Fibroblast of the conjunctiva (primary cell): Measurements from ENCODE around the gene TSEN15.
"Not testable (repeated sequence)": the region's sequence is repeated elsewhere in the genome, so short reads cannot be mapped to it uniquely, and the experiment has no call there.

ENCODE experiments used
- DNase-seq: peaks from one replicate; pipeline ENCODE4 v3.0.0-alpha.2; 2010; ENCODE audit warnings: low read depth

TSEN15 gene

DNA sequence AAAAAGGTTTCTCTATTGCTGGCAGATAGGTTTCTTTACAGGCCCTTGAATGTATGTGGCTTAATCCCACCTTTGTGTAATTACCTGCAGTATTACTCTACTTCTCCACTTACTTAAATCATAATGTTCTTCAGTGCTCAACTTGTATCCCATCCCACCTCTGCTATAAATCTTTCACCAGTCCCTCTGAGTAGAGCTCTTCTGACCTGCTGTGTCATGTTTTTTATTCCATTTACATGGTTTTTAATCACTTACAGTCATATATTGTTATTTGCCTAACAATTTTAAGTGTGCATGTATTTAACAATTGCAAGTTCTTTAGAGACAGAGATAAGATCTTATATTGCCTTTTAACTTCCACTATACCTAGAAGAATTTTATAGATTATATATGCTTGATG lies 2.4 kb downstream of the TSEN15 start:
- DNase-seq = no peak

DNA sequence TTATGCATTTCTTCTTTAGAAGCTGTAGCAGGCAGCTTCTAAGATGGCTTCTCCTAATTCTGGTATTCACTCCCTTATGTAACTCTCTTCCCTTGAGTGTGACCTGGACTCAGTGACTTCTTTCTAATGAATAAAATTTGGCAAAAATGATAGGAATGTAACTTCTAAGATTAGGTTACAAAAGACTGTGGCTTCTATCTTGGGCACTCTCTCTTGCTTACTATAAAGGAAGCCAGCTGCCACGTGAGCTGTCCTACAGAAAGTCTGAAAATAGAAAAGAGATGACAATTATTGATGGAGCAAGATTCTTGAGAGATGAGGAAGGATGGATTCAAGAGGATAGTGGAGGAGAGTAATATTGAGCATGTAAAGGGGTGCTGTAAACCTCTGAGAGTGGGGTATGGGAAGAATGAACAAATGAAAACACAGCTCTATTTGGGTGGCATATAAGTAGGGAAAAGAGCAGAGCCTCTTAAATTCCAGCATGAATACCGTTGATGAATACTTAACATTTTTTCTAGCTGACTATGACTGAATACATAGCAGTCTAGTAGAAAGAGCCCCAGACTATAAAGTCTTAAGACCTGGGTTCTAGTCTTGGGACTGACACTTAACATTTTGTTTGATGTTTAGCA lies 5.5 kb downstream of the TSEN15 start:
- DNase-seq = peak; percentile 34

DNA sequence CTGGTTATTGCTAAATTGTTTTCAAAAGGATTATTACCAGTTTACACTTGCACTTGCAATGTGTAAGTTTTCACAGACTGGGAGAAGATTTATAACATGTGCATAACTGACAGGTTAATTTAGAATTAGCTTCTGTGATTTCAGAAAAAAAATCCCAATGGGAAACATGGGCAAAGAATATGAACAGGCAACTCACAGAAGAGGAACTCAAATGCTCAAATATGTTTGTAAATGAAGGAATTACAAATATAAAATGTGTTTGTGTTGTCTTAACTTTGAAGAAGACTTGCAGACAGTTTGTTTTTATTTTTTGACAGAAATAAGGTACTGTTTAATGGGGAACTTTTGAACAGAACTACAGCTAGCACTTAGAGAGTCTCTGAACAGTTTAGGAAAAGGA lies 8.4 kb downstream of the TSEN15 start:
- DNase-seq = no peak

DNA sequence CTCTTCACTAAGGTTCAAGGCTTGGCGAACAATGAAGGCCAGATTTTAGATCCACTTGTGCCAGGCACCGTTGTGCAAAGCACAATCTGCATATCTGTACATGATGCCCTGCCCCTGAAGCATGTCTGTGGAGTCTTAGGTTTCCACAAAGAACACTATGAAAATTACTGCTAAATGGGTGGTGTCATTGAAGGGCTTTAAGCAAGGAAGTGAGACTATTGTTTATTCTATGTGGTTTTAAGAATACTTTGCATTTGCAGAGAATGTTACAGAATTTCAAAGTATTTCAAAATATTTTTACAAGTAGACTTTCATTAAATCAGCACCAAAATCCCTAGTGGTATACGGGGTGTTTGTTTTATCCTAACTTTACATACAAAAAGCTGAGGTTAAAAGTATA lies 8.8 kb downstream of the TSEN15 start:
- DNase-seq = no peak

DNA sequence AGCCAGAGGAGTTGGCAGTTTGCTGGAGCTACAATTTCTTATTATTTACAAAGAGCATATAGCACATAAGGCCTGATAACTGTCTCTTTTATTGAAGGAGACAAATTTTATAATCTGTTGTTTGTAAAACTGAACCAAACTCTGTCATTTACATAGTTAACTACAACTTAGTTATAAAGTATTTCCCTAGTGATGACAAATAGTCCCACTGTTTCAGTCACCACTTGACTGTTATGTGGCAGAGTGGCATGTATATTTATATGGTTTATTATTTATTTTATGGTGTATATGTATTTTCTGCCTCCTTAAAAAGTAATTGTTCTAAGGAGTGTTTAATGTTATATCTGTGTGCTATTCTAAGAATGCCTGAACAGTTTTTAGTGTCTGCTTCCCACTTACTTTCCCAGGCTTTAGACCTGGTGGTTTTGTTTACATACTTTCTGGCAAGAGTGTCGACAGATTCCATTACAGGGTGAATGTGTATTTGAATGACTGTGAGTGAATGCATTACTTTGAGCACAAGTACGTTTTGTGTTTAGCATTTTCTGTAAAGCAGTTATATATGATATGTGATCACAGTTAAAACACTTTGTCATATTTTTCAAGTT lies 10.0 kb downstream of the TSEN15 start:
- no peak for DNase-seq

DNA sequence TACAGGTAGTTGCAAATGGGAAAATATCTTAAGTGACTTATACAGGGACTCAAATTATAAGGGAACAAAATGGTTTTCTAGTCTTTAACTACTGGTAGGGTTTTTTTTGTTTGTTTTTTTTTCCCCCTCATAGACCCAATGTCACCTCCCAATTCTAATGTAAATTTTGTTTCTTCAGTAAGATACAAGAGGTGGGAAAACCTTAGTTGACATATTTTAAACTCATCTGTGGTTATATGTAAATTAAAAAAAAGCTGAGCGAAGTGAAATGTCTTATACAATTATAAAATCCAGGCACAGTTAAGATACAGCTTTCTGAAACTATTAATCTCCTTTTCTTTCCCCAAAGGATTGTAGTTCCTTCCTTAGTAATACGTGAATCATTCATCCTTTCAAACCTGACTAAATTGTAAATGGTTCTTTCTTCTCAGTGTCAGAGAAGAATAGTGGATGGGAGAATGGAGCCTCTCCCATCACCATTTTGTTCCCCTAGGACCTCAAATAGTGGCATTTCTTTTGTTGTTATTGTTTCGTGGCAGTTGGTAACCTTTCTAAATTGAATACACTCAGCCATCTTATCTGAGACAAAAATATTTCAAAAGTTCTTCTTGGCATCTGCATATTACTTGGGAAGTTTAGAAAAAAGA lies 11.2 kb downstream of the TSEN15 start:
- no peak for DNase-seq

DNA sequence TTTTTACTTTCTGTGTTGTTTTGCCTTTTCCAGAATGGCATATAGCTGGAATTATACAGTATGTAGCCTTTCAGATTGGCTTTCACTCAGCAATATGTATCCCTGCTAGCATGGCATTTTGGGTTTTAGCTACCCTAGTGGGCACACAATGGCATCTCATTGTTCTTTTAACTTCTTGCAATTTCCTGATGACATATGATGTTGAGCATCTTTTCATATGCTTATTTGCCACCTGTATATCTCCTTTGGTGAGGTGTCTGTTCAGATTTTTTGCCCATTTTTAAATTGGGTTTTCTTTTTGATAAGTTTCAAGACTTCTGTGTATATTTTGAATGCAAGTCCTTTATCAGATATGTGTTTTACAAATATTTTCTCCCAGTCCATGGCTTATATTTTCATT lies 14.0 kb downstream of the TSEN15 start:
- no peak for DNase-seq

DNA sequence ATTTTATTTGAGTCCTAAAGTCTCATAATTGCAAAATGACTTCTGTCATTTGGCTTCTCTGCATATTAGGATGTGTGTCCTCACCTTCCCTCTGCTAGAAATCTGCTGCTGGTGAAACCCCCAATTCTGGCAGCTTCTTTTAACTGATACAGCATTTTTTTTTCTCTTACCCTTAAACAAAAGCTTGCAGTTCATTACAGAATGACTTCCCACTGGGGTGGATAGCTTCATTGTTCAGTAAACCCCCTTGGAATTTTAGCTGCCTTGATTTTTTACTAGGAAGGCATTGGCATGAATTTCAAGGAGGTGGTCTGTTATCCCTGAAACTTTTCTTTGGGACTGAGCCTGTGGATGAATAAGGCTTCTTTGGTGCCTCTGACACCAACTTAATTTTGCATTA lies 16.8 kb downstream of the TSEN15 start:
- DNase-seq = no peak

DNA sequence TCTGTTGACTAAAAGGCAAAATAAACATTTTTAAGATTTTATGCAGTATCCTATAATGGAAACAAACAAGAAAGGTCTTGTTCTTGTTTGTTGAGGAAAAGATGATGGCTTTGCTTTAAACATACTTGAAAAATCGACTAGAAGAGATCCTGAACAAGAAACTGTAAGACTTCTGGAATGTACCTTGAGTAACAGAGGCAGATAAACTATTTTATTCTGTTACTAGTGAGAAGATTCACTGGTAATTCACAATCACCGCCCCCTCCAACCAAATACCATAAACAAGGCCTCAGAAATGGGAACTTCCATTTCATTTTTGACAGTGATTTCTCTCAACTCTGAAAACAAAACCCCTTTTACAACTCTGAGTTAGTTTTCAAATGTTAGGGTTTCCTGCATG lies 18.1 kb downstream of the TSEN15 start:
- DNase-seq = no peak

DNA sequence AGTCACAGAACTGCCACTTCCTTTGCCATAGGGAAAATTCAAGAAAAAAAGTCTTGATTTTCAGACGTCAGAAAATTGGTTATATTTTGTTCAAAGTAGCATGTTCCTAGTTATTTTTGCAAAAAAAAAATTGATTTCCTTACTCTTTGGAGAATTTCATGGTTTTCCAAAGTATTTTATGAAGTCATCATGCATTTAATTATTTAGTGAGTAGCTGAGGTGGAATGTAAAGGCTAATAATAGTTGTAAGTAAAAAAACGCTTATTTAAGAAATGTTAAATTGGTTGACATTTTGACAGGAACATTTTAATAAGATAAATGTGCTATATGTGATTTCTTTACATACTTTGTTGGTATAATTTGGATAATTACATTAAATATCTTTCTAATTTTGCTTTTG lies 20.8 kb downstream of the TSEN15 start:
- DNase-seq = no peak

DNA sequence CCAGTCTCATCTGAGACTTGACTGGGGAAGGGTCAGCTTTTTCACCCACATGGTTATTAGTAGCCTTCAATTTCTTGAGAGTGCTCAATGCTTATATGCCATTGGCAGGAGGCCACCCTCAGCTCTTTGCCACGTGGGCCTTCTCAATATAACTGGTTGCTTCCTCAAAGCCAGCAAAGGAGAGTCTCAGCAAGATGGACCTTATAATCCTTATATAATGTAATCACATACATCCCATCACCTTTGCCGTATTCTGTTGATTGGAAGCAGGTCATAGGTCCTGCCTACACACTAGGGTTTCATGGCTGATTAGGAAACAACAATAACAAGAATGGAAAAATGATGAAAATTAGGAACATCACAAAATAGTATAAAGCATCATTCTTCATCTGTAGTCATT lies 22.9 kb downstream of the TSEN15 start:
- DNase-seq = no peak

DNA sequence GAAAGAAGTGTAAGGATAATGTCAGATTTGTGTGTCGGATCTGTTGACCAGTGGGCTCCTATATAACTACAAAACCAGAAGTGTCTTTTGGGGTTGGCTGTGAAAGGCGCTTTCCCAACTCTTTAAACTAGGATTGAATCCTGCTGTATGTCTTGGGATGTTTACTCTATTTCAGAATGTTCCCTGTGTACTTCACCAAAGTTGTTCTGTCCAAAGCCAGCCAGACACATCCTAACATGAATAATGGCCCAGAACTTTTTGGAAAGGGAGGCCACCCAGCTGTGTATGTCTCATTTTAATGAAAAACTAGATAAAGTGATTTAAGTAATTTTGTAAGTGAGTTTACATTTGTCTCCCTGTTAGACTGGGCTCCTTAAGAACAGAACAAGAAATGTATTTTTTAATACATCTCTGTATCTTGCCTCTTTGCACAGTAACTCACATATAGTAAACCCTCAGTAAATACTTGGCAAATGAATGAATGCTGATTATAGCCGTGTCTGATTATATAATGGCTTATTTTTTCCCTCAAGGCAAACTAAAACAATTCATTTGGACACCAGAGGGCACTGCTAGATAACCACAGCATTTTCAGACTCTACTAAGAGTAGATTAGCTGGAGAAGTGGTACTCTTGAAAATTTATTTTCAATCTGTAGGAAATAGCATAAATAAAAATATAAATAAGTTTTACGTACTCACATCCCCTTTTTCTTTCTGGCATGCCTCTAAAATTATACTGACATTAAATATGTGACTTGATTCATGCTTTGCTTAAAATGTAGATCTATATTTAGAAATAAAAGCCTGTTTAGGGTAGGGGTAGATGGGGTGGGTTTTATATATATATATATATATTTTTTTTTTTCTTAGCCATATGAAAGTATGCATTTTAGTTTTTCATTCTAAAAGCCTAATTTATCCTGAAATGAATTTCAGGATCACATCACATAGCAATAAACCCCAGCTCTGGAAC lies 23.8 kb downstream of the TSEN15 start:
- DNase-seq = peak; percentile 54

DNA sequence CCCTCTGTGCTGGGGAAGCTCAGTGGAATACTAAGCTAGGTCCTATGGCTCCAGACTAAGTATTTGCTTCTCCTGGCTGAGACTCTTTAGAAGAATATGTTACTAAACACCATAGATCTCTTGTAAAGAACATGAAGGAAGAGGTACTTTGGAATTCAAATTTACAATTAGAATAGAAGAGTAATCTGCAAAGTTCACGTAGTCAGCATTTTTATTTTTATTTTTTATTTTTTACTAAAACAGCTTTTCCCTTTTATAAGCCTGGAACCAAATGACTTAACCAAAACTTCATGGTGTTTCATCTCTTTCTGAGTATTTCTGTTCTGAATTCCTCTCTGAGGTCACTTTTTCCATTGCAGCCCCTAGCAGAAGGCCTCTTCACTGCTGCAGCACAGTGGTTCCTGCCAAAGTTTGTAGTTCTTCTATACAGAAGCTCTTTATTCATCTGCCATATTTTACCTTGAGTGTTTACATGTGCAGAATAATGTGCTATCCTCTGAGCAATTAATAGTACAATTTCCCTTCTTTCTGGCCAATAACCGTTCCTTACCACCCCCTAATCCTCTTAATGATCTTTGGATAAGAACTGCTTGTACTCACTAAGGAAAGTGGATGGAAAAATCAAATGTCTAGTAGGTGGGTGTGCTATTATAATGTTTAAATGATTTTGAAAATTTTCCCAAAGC lies 27.2 kb downstream of the TSEN15 start:
- no peak for DNase-seq

DNA sequence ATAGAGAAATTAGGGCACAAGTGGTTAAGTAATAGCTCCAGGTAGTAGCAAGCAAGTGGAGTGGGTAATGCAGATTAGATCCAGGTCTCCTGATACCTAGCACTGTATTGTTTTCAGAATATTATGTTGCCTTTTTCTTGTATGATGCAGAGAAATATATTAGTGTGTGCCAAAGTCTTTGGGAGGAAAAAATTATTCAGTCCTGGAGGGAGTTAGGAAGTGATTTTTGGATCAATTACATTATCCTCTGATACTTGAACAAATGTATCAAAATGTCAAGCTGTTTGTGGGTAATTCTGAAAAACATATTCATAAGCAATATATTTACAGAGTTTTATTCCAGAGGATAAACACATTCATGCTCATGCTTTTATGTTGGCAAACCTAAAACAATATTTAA lies 28.8 kb downstream of the TSEN15 start:
- no peak for DNase-seq

DNA sequence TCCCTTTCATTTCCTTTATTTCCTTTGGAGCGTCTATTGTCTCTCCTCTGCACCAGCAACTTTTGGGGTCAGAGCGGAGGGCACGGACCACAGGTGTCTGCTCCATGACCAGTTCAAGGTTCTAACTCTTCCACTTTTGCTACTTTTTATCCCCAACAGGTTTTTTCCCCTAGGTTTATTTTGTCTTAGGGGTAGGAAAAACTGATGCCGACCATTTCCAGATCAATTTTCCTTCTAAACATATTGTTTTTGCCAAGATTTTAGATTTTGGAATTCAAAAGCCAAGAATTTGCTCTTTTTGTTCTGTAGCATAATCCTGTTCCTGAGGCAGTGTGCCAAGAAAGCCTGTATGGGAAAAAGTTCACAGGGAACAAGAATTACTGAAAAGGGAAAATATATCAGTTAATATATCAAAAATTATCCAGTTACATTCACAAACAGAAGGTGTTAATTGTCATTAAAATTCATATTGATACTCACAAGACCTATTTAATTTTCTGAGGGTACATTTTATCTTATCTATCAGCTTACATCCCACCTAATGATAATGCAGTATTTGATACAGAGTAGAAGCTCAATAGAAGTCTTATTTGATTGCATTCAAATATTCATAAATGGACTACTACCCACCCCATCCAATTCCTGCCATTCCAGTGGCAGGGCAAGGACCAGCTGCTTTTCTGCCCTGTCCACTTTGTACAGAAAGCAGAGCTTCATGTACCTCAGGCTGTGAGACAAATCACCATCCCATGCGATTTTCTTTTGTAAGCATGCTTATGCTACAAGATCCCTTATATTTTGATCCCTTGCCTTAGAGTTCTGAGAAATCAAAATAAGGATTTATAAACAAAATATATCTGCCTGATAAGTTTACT lies 31.2 kb downstream of the TSEN15 start:
- no peak for DNase-seq

DNA sequence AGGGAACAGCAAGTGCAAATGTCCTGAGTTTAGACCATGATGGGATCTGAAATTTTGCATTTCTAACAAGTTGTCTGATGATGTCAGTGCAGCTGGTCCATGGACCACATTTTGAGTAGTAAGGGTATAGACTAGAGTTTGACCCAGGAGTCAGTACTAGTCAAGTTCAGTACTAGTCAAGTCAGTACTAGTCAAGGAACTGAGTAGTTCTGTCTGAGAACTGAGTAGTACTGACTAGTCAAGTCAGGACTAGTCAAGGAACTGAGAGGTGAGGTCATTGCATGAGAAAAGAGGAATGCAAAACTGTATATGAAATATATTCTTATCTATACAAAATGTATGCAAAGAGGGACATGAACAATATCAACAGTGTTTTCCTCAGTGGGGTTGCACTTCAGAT lies 34.1 kb downstream of the TSEN15 start:
- no peak for DNase-seq

DNA sequence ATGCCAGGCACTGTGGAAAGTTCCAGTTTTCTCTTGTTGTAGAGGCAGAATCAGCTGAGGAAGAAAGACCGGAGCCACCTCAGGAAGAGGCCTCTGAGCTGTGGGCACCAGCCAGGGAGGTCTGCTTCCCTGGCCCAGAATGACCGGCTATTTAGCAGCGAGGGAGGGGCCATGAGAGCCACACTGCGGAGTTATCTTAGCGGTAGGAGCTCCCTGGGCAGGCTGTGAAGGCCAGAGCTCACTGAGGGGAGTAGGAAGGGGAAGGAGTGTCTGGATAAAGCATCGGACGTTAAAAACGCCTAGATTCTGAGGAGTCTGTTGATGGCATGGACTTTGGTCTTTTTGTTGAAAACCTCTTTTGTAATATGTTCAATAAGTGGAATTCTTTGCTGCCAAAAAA lies 36.5 kb downstream of the TSEN15 start:
- DNase-seq = no peak

DNA sequence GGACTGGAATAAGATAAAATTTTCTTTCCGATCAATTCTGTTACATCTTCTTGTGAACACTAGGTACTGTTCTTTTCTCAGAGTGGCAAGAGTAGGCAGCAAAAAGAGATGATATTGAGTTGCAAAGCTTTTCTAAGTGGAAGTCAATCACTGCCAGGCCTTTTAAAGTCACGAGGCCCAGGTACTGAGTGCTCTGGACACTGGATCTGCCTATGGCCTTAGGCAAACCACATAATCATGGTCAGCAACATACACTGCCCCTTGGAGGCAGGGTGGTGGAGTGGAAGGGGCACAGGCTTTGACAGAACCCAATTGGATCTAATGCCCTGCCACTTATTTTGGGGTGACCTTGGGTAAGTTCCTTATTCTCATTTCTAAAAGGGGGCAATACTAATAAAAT lies 41.5 kb downstream of the TSEN15 start:
- no peak for DNase-seq

DNA sequence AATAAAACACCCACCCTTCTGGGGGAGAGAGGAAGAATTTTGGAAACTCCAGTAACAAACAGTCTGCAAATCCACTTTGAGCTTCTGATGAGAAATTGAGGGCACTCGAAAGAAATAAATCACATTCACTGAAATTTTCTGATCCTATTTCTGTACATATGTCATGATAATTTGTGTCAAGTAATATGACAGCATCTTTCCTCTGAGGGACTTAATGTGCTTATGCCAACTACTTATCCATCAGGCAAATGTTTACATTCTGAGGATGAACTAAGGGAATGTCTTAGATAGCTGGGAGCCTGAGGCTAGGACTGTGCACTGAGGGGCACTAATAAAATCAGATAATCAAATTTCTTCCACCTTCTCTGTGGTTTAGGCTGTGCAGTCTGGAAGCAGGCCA lies 44.5 kb downstream of the TSEN15 start:
- no peak for DNase-seq

DNA sequence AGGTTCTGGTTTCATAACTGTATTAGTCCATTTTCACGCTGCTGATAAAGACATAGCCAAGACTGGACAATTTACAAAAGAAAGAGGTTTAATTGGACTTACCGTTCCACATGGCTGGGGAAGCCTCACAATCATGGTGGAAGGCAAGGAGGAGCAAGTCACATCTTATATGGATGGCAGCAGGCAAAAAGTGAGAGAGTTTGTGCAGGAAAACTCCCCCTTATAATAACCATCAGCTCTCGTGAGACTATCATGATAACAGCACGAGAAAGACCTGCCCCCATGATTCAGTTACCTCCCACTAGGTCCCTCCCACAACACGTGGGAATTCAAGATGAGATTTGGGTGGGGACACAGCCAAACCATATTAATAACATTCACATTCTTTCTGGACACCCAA lies 45.0 kb downstream of the TSEN15 start:
- not testable (repeated sequence) for DNase-seq

DNA sequence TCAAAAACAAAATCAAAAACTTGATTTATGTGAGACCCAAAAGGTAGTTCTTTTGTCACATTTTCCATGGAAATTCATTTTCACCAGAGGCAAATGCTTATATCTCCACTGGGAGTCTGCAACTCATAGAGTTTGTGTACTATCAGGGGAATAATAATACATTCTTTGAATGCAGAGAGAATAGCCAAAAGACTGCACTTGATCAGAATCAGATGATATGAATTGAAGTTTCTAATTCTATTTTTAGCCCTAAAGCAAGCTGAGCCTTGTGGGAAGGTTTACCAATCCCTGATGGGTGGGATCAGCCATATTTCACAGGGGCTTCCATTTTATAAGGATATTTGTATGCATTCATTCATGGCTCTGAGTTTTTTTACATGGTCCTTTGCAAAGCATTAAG lies 49.6 kb downstream of the TSEN15 start:
- no peak for DNase-seq
